HepG2 (cell line): ENCODE measurements around the gene STRADA. TPM values are rescaled to one million over a fixed set of nuclear protein-coding genes. Genes with fewer than 3 reads are reported as not detected.

Experiments
- AGO2 ChIP-seq: fragments of 200-400 bp; formaldehyde crosslinking; optimal IDR thresholded peaks from 2 replicates; pipeline ENCODE3; 2017; ENCODE audit warnings: mild to moderate bottlenecking, low read depth, low read length, moderate library complexity
- ARNTL ChIP-seq: sonication (generic); formaldehyde crosslinking; IDR thresholded peaks from 2 replicates; pipeline ENCODE4 v1.4.0; 2020; ENCODE audit warnings: mild to moderate bottlenecking, missing genetic modification reagents
- CEBPG ChIP-seq: IDR thresholded peaks from 2 replicates; pipeline ENCODE4 v1.6.1; 2016
- ESRRA ChIP-seq: sonication (generic); formaldehyde crosslinking; IDR thresholded peaks from 2 replicates; pipeline ENCODE4 v1.5.1; 2020; ENCODE audit warnings: mild to moderate bottlenecking, low read depth, missing genetic modification reagents
- FOXP1 ChIP-seq, 2 experiments: fragments of 450-650 bp in 1 of 2; IDR thresholded peaks; 2 replicates each; pipeline ENCODE4 v1.6.1; 2017 to 2018; ENCODE audit warnings: antibody characterized with exemption in 1 of 2
- KDM3A ChIP-seq: IDR thresholded peaks from 2 replicates; pipeline ENCODE4 v1.6.1; 2018; ENCODE audit warnings: low read depth, missing compliant biosample characterization
- MXI1 ChIP-seq: IDR thresholded peaks from 3 replicates; pipeline ENCODE4 v1.6.1; 2012; ENCODE audit warnings: low read depth, low read length, inconsistent platforms, borderline replicate concordance
- RAD21 ChIP-seq: fragments of 450-650 bp; formaldehyde crosslinking; IDR thresholded peaks from 2 replicates; pipeline ENCODE4 v1.5.0; 2020; ENCODE audit warnings: mild to moderate bottlenecking
- RFX5 ChIP-seq: IDR thresholded peaks from 2 replicates; pipeline ENCODE4 v1.6.1; 2011; ENCODE audit warnings: low read depth, low read length, improper control_type of control experiment
- ZFAT ChIP-seq: sonication (generic); formaldehyde crosslinking; conservative IDR thresholded peaks from 2 replicates; pipeline ENCODE4 v1.8.1; 2023; ENCODE audit warnings: missing genetic modification reagents, inconsistent platforms
- ZFP36L1 ChIP-seq: sonication (generic); formaldehyde crosslinking; IDR thresholded peaks from 2 replicates; pipeline ENCODE4 v1.8.0; 2022; ENCODE audit warnings: mild to moderate bottlenecking, missing genetic modification reagents, moderate library complexity
- ZFP36L2 ChIP-seq: sonication (generic); formaldehyde crosslinking; IDR thresholded peaks from 2 replicates; pipeline ENCODE4 v1.4.0; 2020; ENCODE audit warnings: missing genetic modification reagents
- ZKSCAN5 ChIP-seq: sonication (generic); formaldehyde crosslinking; IDR thresholded peaks from 2 replicates; pipeline ENCODE4 v1.5.1; 2020; ENCODE audit warnings: mild to moderate bottlenecking, missing genetic modification reagents
- ZNF12 ChIP-seq: sonication (generic); formaldehyde crosslinking; IDR thresholded peaks from 2 replicates; pipeline ENCODE4 v1.5.0; 2020; ENCODE audit warnings: missing genetic modification reagents
- ZNF17 ChIP-seq: sonication (generic); formaldehyde crosslinking; IDR thresholded peaks from 2 replicates; pipeline ENCODE4 v1.5.0; 2020; ENCODE audit warnings: mild to moderate bottlenecking, missing genetic modification reagents
- ZNF496 ChIP-seq: sonication (generic); formaldehyde crosslinking; IDR thresholded peaks from 2 replicates; pipeline ENCODE4 v1.8.1; 2023; ENCODE audit warnings: mild to moderate bottlenecking, moderate library complexity, missing genetic modification reagents; ENCODE audit not compliant: insufficient replicate concordance
- polyA plus RNA-seq, 8 experiments: library from polyadenylated mRNA; depleted of rRNA in 3 of 8; stranded (reverse) in 7 of 8; unstranded in 1 of 8; fragments of >200 nt; fragmentation: Illumina TruSeq in 4 of 8; extraction: Trizol in 4 of 8; gene quantifications; 2 replicates each; pipeline versions ENCODE4 v1.2.1 to v1.2.3, GENCODE V29; 2011 to 2016; ENCODE audit warnings: low read depth in 4 of 8, missing spikeins in 1 of 8, mixed read lengths in 1 of 8; ENCODE audit not compliant: insufficient read depth in 1 of 8
- total RNA-seq, 5 experiments: library from RNA; depleted of rRNA; stranded (reverse); fragments of >200 nt; fragmentation: Illumina TruSeq; extraction: Trizol; gene quantifications; 2 replicates each; pipeline ENCODE4 v1.2.3, GENCODE V29; 2016; ENCODE audit warnings: low read depth in 1 of 5
- TF ChIP-seq, protein P1 (sequence below), 2 experiments: sonication (generic) in 1 of 2; formaldehyde crosslinking in 1 of 2; IDR thresholded peaks; 2 replicates each; pipeline versions ENCODE4 v1.4.0 to v1.6.1; 2018 to 2020; ENCODE audit warnings: missing genetic modification reagents in 2 of 2, borderline replicate concordance in 1 of 2, low read depth in 1 of 2, mild to moderate bottlenecking in 1 of 2, missing biosample characterization in 1 of 2
- TF ChIP-seq, protein P2 (sequence below): sonication (generic); formaldehyde crosslinking; IDR thresholded peaks from 2 replicates; pipeline ENCODE4 v1.5.1; 2020; ENCODE audit warnings: missing genetic modification reagents, mild to moderate bottlenecking, borderline replicate concordance
- TF ChIP-seq, protein P3 (sequence below): sonication (generic); formaldehyde crosslinking; IDR thresholded peaks from 2 replicates; pipeline ENCODE4 v1.8.0; 2022; ENCODE audit warnings: mild to moderate bottlenecking, missing genetic modification reagents, moderate library complexity
- TF ChIP-seq, protein P4 (sequence below): sonication (generic); formaldehyde crosslinking; IDR thresholded peaks from 2 replicates; pipeline ENCODE4 v1.4.0; 2020; ENCODE audit warnings: missing genetic modification reagents
- TF ChIP-seq, protein P5 (sequence below): IDR thresholded peaks from 2 replicates; pipeline ENCODE4 v1.6.1; 2016; ENCODE audit warnings: mild to moderate bottlenecking
- TF ChIP-seq, protein P6 (sequence below): sonication (generic); formaldehyde crosslinking; IDR thresholded peaks from 2 replicates; pipeline ENCODE4 v1.8.0; 2022; ENCODE audit warnings: missing genetic modification reagents, mild to moderate bottlenecking, borderline replicate concordance

STRADA gene
- total and polyA plus RNA-seq, 2 of the 13 experiments (the other 11 are each of a cell fraction or from before 2014, with no cell fraction given), result 17.6 to 17.9 TPM

DNA sequence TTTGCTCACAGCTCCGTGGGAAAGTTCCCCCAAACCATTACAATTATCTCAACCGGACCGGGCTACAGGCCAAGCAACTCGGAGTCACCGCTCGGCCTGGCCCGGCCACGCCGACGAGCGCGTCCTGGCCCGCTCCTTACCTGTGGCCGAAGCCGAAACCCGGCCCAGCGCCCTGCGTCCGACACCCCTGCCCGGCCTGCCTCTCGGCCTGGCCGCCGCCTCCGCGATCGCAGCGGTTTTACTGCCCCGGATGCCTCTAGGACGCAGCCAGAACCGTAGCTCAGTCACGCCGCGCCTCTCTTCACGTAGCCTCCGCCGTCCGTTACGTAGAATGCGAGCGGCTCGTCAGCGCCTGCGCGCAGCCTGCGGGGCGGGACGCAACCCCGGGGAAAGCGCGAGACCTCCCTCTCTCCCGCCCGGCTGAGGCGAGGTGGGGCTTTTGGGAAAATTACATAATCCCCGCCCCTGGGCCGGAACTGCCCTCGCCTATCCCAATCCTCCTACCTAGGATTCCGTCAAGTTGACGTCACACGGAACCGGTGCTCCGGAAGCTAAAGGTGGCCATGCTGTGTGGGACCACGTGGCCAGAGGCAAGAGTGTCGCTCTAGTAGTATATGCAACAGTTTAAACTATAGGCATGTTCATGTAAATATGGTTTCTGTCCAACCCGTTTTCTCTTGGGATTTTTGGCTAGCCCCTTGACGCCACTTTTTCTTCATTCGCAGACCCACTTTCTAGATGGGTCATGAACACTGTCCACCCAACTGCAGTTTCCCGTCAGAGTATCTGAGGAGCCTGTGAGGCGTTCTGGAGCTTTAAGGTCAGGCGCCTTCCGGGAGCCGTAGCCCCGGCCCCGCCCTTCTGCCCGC, 31.9 kb upstream of the STRADA start, which contains the start of gene CCDC47 (continued):
- TF ChIP-seq, protein P1, sequence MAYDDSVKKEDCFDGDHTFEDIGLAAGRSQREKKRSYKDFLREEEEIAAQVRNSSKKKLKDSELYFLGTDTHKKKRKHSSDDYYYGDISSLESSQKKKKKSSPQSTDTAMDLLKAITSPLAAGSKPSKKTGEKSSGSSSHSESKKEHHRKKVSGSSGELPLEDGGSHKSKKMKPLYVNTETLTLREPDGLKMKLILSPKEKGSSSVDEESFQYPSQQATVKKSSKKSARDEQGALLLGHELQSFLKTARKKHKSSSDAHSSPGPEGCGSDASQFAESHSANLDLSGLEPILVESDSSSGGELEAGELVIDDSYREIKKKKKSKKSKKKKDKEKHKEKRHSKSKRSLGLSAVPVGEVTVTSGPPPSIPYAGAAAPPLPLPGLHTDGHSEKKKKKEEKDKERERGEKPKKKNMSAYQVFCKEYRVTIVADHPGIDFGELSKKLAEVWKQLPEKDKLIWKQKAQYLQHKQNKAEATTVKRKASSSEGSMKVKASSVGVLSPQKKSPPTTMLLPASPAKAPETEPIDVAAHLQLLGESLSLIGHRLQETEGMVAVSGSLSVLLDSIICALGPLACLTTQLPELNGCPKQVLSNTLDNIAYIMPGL (CRISPR knock-in tag; IDR thresholded peaks at IDR 0.05; ENCODE audit: borderline replicate concordance in 1 of 2, low read depth in 1 of 2), result peak; percentile 77 to 95
- TF ChIP-seq ARNTL (CRISPR knock-in tag) (peak; percentile 86), ESRRA (CRISPR knock-in tag) (peak; percentile 57), RAD21 (CRISPR knock-in tag) (peak; percentile 41), AGO2 (peak; percentile 83), FOXP1 (IDR thresholded peaks at IDR 0.05) (no peak), FOXP1 (CRISPR knock-in tag; IDR thresholded peaks at IDR 0.05) (no peak), ZNF496 (CRISPR knock-in tag) (no peak), ZFAT (CRISPR knock-in tag) (peak; percentile 88), RFX5 (peak; percentile 69; the same call in 1 of the 2 replicates), ZFP36L2 (CRISPR knock-in tag) (no peak; the same call in 1 of the 2 replicates), ZFP36L1 (CRISPR knock-in tag) (peak; percentile 97), MXI1 (peak; percentile 99; the same call in 2 of the 3 replicates), ZNF17 (CRISPR knock-in tag) (no peak), ZKSCAN5 (CRISPR knock-in tag) (no peak), KDM3A (peak; percentile 81; the same call in 1 of the 2 replicates), CEBPG (CRISPR knock-in tag) (peak; percentile 89), ZNF12 (peak; percentile 53; the same call in 1 of the 2 replicates)
- TF ChIP-seq, protein P2, sequence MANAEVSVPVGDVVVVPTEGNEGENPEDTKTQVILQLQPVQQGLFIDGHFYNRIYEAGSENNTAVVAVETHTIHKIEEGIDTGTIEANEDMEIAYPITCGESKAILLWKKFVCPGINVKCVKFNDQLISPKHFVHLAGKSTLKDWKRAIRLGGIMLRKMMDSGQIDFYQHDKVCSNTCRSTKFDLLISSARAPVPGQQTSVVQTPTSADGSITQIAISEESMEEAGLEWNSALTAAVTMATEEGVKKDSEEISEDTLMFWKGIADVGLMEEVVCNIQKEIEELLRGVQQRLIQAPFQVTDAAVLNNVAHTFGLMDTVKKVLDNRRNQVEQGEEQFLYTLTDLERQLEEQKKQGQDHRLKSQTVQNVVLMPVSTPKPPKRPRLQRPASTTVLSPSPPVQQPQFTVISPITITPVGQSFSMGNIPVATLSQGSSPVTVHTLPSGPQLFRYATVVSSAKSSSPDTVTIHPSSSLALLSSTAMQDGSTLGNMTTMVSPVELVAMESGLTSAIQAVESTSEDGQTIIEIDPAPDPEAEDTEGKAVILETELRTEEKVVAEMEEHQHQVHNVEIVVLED (CRISPR knock-in tag), result peak; percentile 97
- TF ChIP-seq, protein P3, sequence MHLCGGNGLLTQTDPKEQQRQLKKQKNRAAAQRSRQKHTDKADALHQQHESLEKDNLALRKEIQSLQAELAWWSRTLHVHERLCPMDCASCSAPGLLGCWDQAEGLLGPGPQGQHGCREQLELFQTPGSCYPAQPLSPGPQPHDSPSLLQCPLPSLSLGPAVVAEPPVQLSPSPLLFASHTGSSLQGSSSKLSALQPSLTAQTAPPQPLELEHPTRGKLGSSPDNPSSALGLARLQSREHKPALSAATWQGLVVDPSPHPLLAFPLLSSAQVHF (CRISPR knock-in tag), result peak; percentile 86
- TF ChIP-seq, protein P4, sequence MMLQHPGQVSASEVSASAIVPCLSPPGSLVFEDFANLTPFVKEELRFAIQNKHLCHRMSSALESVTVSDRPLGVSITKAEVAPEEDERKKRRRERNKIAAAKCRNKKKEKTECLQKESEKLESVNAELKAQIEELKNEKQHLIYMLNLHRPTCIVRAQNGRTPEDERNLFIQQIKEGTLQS (CRISPR knock-in tag), result peak; percentile 71
- TF ChIP-seq, protein P5, sequence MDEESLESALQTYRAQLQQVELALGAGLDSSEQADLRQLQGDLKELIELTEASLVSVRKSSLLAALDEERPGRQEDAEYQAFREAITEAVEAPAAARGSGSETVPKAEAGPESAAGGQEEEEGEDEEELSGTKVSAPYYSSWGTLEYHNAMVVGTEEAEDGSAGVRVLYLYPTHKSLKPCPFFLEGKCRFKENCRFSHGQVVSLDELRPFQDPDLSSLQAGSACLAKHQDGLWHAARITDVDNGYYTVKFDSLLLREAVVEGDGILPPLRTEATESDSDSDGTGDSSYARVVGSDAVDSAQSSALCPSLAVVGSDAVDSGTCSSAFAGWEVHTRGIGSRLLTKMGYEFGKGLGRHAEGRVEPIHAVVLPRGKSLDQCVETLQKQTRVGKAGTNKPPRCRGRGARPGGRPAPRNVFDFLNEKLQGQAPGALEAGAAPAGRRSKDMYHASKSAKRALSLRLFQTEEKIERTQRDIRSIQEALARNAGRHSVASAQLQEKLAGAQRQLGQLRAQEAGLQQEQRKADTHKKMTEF, result peak; percentile 99
- TF ChIP-seq, protein P6, sequence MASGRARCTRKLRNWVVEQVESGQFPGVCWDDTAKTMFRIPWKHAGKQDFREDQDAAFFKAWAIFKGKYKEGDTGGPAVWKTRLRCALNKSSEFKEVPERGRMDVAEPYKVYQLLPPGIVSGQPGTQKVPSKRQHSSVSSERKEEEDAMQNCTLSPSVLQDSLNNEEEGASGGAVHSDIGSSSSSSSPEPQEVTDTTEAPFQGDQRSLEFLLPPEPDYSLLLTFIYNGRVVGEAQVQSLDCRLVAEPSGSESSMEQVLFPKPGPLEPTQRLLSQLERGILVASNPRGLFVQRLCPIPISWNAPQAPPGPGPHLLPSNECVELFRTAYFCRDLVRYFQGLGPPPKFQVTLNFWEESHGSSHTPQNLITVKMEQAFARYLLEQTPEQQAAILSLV (CRISPR knock-in tag), result no peak; the same call in none of the 2 replicates
